SKM-1 treated with dmso at 0.1 percent for 144 hours (cell line): ENCODE results near the gene GULP1.
"Not testable (repeated sequence)": the region's sequence is repeated elsewhere in the genome, so short reads cannot be mapped to it uniquely, and the experiment has no call there.

Experiments
- DNase-seq: peaks from one replicate; lab custom pipeline; 2025; ENCODE audit not compliant: unreplicated experiment; lab: John Stamatoyannopoulos, UW

Gene GULP1

GRCh38 chr2:188292348-188293239, 920 bp downstream of the GULP1 start:
- DNase-seq, result no peak

- DNase-seq, result no peak
These were observed 2.1 kb downstream of the GULP1 start for GRCh38 chr2:188293601-188294351.

- DNase-seq, result no peak
These were observed 2.8 kb downstream of the GULP1 start for GRCh38 chr2:188294352-188294926.

- no peak for DNase-seq
These were observed 3.5 kb downstream of the GULP1 start for GRCh38 chr2:188295067-188295685.

- DNase-seq, result no peak
These were observed 6.3 kb downstream of the GULP1 start for GRCh38 chr2:188297978-188298377.

- DNase-seq, result not testable (repeated sequence)
These were observed 7.3 kb downstream of the GULP1 start for GRCh38 chr2:188298937-188299371.

GRCh38 chr2:188303363-188304031, 11.8 kb downstream of the GULP1 start:
- DNase-seq, result no peak

- no peak for DNase-seq
These were observed 13.6 kb downstream of the GULP1 start for GRCh38 chr2:188305271-188305670.

GRCh38 chr2:188306271-188306670, 14.6 kb downstream of the GULP1 start:
- no peak for DNase-seq

- no peak for DNase-seq
These were observed 16.2 kb downstream of the GULP1 start for GRCh38 chr2:188307850-188308283.

GRCh38 chr2:188308483-188308882, 16.8 kb downstream of the GULP1 start:
- DNase-seq, result no peak

- DNase-seq, result no peak
These were observed 17.7 kb downstream of the GULP1 start for GRCh38 chr2:188309364-188309763.

- DNase-seq, result no peak
These were observed 22.8 kb downstream of the GULP1 start for GRCh38 chr2:188314314-188315054.

GRCh38 chr2:188315750-188316149, 24.1 kb downstream of the GULP1 start:
- DNase-seq, result no peak

- DNase-seq, result no peak
These were observed 24.7 kb downstream of the GULP1 start for GRCh38 chr2:188316342-188316741.

GRCh38 chr2:188316791-188317423, 25.2 kb downstream of the GULP1 start:
- no peak for DNase-seq

GRCh38 chr2:188318161-188318749, 26.6 kb downstream of the GULP1 start:
- DNase-seq, result no peak

GRCh38 chr2:188319838-188320237, 28.2 kb downstream of the GULP1 start:
- no peak for DNase-seq

GRCh38 chr2:188320861-188321260, 29.2 kb downstream of the GULP1 start:
- DNase-seq, result no peak
